A549 (cell line): ENCODE data around the gene FAM53B. TPM values are rescaled to one million over a fixed set of nuclear protein-coding genes. Genes with fewer than 3 reads are reported as not detected.

Experiments
- ATAC-seq, 2 experiments: fragments of 200-7000 bp in 1 of 2; fragments of >200 bp in 1 of 2; cut with Nextera tagmentation in 1 of 2; cut with Tn5 transposase in 1 of 2; 3 replicates each; pipeline versions ENCODE4 v1.8.0 to v1.9.1; 2018 to 2020; ENCODE audit warnings: mild to moderate bottlenecking in 1 of 2, moderate library complexity in 1 of 2
- CTCF ChIA-PET: fragments of 300-600 bp; sonication (Branson Sonifier 250); formaldehyde crosslinking; extraction: SDS; loops from one replicate; lab custom pipeline; 2021; ENCODE audit warnings: antibody characterized with exemption, inconsistent platforms; lab: Yijun Ruan, JAX
- POLR2A ChIA-PET: fragments of 350-600 bp; formaldehyde crosslinking; extraction: SDS; loops from one replicate; lab custom pipeline; 2021; ENCODE audit warnings: antibody characterized with exemption, inconsistent platforms; lab: Yijun Ruan, JAX
- DNase-seq, 2 experiments: peaks; one replicate each; pipeline versions ENCODE4 v3.0.0 to v3.0.0-alpha.2; 2011 to 2016; ENCODE audit warnings: low read depth in 1 of 2, low spot score in 1 of 2
- FAIRE-seq: peaks from 2 replicates; lab custom pipeline; 2011; peaks lifted over from hg19 to GRCh38; lab: Jason Lieb, UNC
- H3K27ac ChIP-seq, 2 experiments: fragments of >200 bp; sonication (Bioruptor Twin); formaldehyde crosslinking; 3 replicates each; pipeline ENCODE4 v1.5.1; 2016 to 2017
- H3K4me1 ChIP-seq: fragments of >200 bp; sonication (Bioruptor Twin); formaldehyde crosslinking; 3 replicates; pipeline ENCODE4 v1.6.1; 2016
- H3K4me2 ChIP-seq: fragments of >200 bp; sonication (Bioruptor Twin); formaldehyde crosslinking; 3 replicates; pipeline ENCODE4 v1.6.1; 2016
- H3K4me3 ChIP-seq: fragments of >200 bp; sonication (Bioruptor Twin); formaldehyde crosslinking; 3 replicates; pipeline ENCODE4 v1.5.1; 2016
- H3K9me3 ChIP-seq: fragments of >200 bp; sonication (Bioruptor Twin); formaldehyde crosslinking; 3 replicates; pipeline ENCODE4 v1.6.1; 2016
- CBX8 ChIP-seq: fragments of 200-600 bp; sonication (generic); IDR thresholded peaks from 2 replicates; pipeline ENCODE4 v1.6.1; 2016
- CHD2 ChIP-seq: fragments of 150-350 bp; IDR thresholded peaks from 2 replicates; pipeline ENCODE4 v1.6.1; 2014; ENCODE audit warnings: low read length; ENCODE audit not compliant: partially characterized antibody
- CTCF ChIP-seq: fragments of >200 bp; sonication (Bioruptor Twin); formaldehyde crosslinking; IDR thresholded peaks from 3 replicates; pipeline ENCODE4 v1.5.1; 2016
- ESRRA ChIP-seq: fragments of 150-350 bp; IDR thresholded peaks from 2 replicates; pipeline ENCODE4 v1.6.1; 2014; ENCODE audit warnings: mild to moderate bottlenecking, low read length, borderline replicate concordance
- FOSB ChIP-seq: fragments of 250-450 bp; sonication (Bioruptor Pico); IDR thresholded peaks from 2 replicates; pipeline ENCODE4 v1.5.0; 2020; ENCODE audit warnings: mild to moderate bottlenecking, moderate library complexity
- HES2 ChIP-seq: fragments of >200 bp; sonication (Bioruptor Twin); formaldehyde crosslinking; IDR thresholded peaks from 2 replicates; pipeline ENCODE4 v1.6.1; 2016
- HEYL ChIP-seq: fragments of 250-450 bp; sonication (Bioruptor Pico); IDR thresholded peaks from 2 replicates; pipeline ENCODE4 v1.8.0; 2021; ENCODE audit warnings: mild to moderate bottlenecking, moderate library complexity
- KDM1A ChIP-seq: fragments of 200-600 bp; sonication (generic); IDR thresholded peaks from 2 replicates; pipeline ENCODE4 v1.6.1; 2016; ENCODE audit warnings: low read depth, mild to moderate bottlenecking
- MYC ChIP-seq: IDR thresholded peaks from 2 replicates; pipeline ENCODE4 v1.6.1; 2012; ENCODE audit warnings: mild to moderate bottlenecking, inconsistent platforms, low read length, improper control_type of control experiment, borderline replicate concordance
- NFE2L2 ChIP-seq: fragments of 150-350 bp; conservative IDR thresholded peaks from 2 replicates; pipeline ENCODE4 v1.6.1; 2014; ENCODE audit warnings: low read length
- PHF8 ChIP-seq: fragments of 200-600 bp; sonication (generic); IDR thresholded peaks from 2 replicates; pipeline ENCODE4 v1.6.1; 2016; ENCODE audit warnings: low read depth, mild to moderate bottlenecking, antibody characterized with exemption, moderate library complexity, borderline replicate concordance
- RCOR1 ChIP-seq: fragments of 150-350 bp; IDR thresholded peaks from 2 replicates; pipeline ENCODE4 v1.6.1; 2014; ENCODE audit warnings: antibody characterized with exemption, low read length, low read depth
- RNF2 ChIP-seq: fragments of 200-600 bp; sonication (generic); IDR thresholded peaks from 2 replicates; pipeline ENCODE4 v1.6.1; 2016; ENCODE audit warnings: low read depth, mild to moderate bottlenecking, antibody characterized with exemption, moderate library complexity, borderline replicate concordance
- SMC3 ChIP-seq: fragments of >200 bp; sonication (Bioruptor Twin); formaldehyde crosslinking; IDR thresholded peaks from 3 replicates; pipeline ENCODE4 v1.6.1; 2018; ENCODE audit warnings: inconsistent platforms
- TFCP2L1 ChIP-seq: fragments of 250-450 bp; sonication (Bioruptor Pico); IDR thresholded peaks from 2 replicates; pipeline ENCODE4 v1.5.0; 2021; ENCODE audit warnings: mild to moderate bottlenecking
- ZC3H11A ChIP-seq: fragments of 450-650 bp; IDR thresholded peaks from 2 replicates; pipeline ENCODE4 v1.6.1; 2014; ENCODE audit warnings: antibody characterized with exemption, mild to moderate bottlenecking
- WGBS: methylation state at CpG from one replicate; pipeline ENCODE4 v1.1.6; 2017; ENCODE audit errors: missing lambda C conversion rate; 5-methylcytosine and 5-hydroxymethylcytosine counted together
- polyA plus RNA-seq, 4 experiments: library from polyadenylated mRNA; depleted of rRNA in 3 of 4; stranded (reverse); fragments of >200 nt; fragmentation: RNase III in 1 of 4; extraction: RNeasy Plus Mini Kit Qiagen cat#74134 plus additional on column Dnase treatment in 1 of 4; gene quantifications; 2 replicates in 3 of 4; 3 replicates in 1 of 4; pipeline ENCODE4 v1.2.3, GENCODE V29; 2011 to 2017

FAM53B gene
- polyA plus RNA-seq, 2 of the 4 experiments (the other 2 are of a cell fraction) = 5.1 to 8.5 TPM

GRCh38 chr10:124728830-124729661 lies 15.1 kb downstream of the FAM53B start:
- Histone ChIP-seq H3K9me3 (no peaks in the 10 kb centered on the region), H3K4me1 (no peaks in the 10 kb centered on the region), H3K27ac (no peak overlapping the region), H3K4me2 (no peak overlapping the region), H3K4me3 (no peak overlapping the region)
- FAIRE-seq = no peak
- ChIA-PET POLR2A (no interaction called here), CTCF (interaction anchor here (0.9 to 5.4 kb wide), 4 partner anchors 13 to 199 kb away, joined by 3 to 35 read pairs (median 3); no protein-coding TSS in a partner anchor)
- TF ChIP-seq TFCP2L1 (CRISPR knock-in tag) = no peak
- TF ChIP-seq MYC = no peak
- no peak for TF ChIP-seq FOSB (CRISPR knock-in tag)
- no peak for TF ChIP-seq KDM1A
- TF ChIP-seq HES2 = no peak
- TF ChIP-seq NFE2L2 = no peak
- no peak for TF ChIP-seq RCOR1
- no peak for TF ChIP-seq CTCF
- TF ChIP-seq ZC3H11A = no peak
- no peak for TF ChIP-seq SMC3
- TF ChIP-seq CBX8 = no peak
- TF ChIP-seq CHD2 = no peak
- 85% methylated on average over 8 of the region's 8 CpGs for WGBS
- ATAC-seq = no peak
- DNase-seq = no peak

GRCh38 chr10:124728071-124728829 lies 15.9 kb downstream of the FAM53B start:
- no peak overlapping the region for H3K4me2 ChIP-seq
- ChIA-PET POLR2A (no interaction called here), CTCF (interaction anchor here (0.9 kb wide), 1 partner anchor 14 kb away, joined by 3 read pairs; no protein-coding TSS in a partner anchor)
- H3K4me3 ChIP-seq = no peak overlapping the region
- DNase-seq (no peak), ATAC-seq (no peak), FAIRE-seq (no peak)
- H3K27ac ChIP-seq = no peak overlapping the region
- WGBS = 90% methylated on average over 13 of the region's 14 CpGs
- H3K9me3 ChIP-seq = no peaks in the 10 kb centered on the region
- no peaks in the 10 kb centered on the region for H3K4me1 ChIP-seq
- no peak for TF ChIP-seq MYC
- TF ChIP-seq RNF2 = no peak
- no peak for TF ChIP-seq ESRRA
- no peak for TF ChIP-seq HEYL (CRISPR knock-in tag)
- TF ChIP-seq, all 56 proteins: peak for 0

- FAIRE-seq (no peak), DNase-seq (no peak), ATAC-seq (no peak)
- no peak overlapping the region for H3K27ac ChIP-seq
- no peaks in the 10 kb centered on the region for H3K4me1 ChIP-seq
- TF ChIP-seq PHF8 = no peak
- 78% methylated on average over 6 of the region's 6 CpGs for WGBS
- no peak overlapping the region for H3K4me2 ChIP-seq
- no peak overlapping the region for H3K4me3 ChIP-seq
- no peaks in the 10 kb centered on the region for H3K9me3 ChIP-seq
- ChIA-PET CTCF (interaction anchor here (3.7 kb wide), 1 partner anchor 14 kb away, joined by 12 read pairs; no protein-coding TSS in a partner anchor), POLR2A (interaction anchor here (0.6 kb wide), 1 partner anchor 408 kb away, joined by 3 read pairs; no protein-coding TSS in a partner anchor)
These were observed 16.7 kb downstream of the FAM53B start for GRCh38 chr10:124727361-124727960.
